NB4 (cell line): ENCODE measurements around the gene BNIP1.

Experiments
- CTCF ChIP-seq: IDR thresholded peaks from one replicate; pipeline ENCODE4 v1.5.1; 2012; ENCODE audit warnings: low read depth, low read length
- POLR2A ChIP-seq: IDR thresholded peaks from 2 replicates; pipeline ENCODE4 v1.6.1; 2011; ENCODE audit warnings: mild to moderate bottlenecking; ENCODE audit not compliant: insufficient read length; ENCODE audit errors: extremely low read depth

- TF ChIP-seq CTCF (no peak), POLR2A (no peak)
Observed at GRCh38 chr5:173123416-173123815, 20.9 kb upstream of the BNIP1 start.
